ENCODE results near the gene AMH.

- TF ChIP-seq CTCF (IDR thresholded peaks at IDR 0.05) = no peak
- TF ChIP-seq POLR2A (IDR thresholded peaks at IDR 0.05) = no peak
Observed at GRCh38 chr19:2216361-2217225, 32.5 kb upstream of the AMH start.
